Cardiac fibroblast (primary cell): Measurements from ENCODE around the gene DNAJA2.

ENCODE experiments used
- DNase-seq, 2 donors: peaks; one replicate each; pipeline versions ENCODE4 v3.0.0 to v3.0.0-alpha.2; 2010; ENCODE audit warnings: low read depth in 2 of 2
- H3K4me3 ChIP-seq, 2 donors: replicated peaks in 1 of 2; 1 replicate in 1 of 2; 2 replicates in 1 of 2; pipeline ENCODE4 v1.5.1; 2011; ENCODE audit warnings: low read depth in 2 of 2, low read length in 2 of 2, mild to moderate bottlenecking in 2 of 2, moderate library complexity in 1 of 2
- TF ChIP-seq, protein P1 (sequence below): IDR thresholded peaks from one replicate; pipeline ENCODE4 v1.5.1; 2011; ENCODE audit warnings: low read depth, mild to moderate bottlenecking, low read length, inconsistent platforms

The DNAJA2 gene

DNA sequence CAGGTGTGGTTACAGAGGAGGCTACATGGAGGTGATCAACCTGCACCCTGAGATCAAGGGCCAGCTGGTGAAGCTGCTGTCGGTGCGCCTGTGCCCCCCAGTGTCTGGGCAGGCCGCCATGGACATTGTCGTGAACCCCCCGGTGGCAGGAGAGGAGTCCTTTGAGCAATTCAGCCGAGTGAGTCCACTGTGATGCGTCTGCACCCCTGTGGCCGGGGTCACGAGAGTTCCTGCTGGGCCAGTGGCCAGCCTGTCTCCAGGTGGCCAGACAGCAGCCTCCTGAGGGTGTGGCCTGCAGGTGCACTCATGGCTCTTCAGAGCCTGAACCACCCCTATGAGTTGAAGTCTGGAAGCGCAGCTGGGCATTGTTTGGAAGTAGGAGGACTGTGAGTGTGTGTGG is 51.2 kb downstream of the DNAJA2 start:
- H3K4me3 ChIP-seq, result no peak overlapping the region
- TF ChIP-seq, protein P1, sequence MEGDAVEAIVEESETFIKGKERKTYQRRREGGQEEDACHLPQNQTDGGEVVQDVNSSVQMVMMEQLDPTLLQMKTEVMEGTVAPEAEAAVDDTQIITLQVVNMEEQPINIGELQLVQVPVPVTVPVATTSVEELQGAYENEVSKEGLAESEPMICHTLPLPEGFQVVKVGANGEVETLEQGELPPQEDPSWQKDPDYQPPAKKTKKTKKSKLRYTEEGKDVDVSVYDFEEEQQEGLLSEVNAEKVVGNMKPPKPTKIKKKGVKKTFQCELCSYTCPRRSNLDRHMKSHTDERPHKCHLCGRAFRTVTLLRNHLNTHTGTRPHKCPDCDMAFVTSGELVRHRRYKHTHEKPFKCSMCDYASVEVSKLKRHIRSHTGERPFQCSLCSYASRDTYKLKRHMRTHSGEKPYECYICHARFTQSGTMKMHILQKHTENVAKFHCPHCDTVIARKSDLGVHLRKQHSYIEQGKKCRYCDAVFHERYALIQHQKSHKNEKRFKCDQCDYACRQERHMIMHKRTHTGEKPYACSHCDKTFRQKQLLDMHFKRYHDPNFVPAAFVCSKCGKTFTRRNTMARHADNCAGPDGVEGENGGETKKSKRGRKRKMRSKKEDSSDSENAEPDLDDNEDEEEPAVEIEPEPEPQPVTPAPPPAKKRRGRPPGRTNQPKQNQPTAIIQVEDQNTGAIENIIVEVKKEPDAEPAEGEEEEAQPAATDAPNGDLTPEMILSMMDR, result no peak
- no peak for DNase-seq

DNA sequence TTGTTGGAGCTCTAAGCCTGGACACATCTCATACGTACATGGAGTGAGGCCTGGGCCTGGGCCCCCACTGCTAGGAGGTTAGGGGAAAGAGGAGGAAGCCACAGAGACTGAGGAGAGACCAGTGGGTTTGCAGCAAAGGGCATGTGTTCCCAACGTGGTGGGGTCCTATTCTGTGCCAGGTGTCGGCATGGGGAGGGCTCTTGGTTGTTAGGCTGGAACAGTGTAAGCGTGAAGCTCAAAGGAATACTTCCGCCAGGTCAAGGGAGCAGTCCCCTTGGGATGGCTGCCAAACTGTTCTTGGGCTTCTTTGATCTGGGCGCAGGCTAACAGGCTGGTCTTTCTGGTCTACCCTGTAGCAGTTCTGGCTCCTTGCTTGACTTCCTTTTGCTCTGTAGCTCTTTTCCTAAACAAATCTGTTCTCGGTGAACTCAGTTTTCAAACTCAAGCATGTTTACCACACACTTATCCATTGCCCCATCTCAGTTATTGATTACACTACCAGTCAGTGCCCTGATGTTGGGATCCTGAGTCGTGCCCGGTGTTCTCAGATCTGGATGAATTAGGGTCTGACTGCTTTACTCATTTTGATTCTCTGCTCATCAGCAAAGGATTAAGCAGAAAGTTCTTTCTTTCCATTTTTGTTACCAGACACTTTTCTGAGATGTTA is 52.9 kb downstream of the DNAJA2 start:
- no peak for DNase-seq
- TF ChIP-seq, protein P1, result no peak
- no peak overlapping the region for H3K4me3 ChIP-seq

DNA sequence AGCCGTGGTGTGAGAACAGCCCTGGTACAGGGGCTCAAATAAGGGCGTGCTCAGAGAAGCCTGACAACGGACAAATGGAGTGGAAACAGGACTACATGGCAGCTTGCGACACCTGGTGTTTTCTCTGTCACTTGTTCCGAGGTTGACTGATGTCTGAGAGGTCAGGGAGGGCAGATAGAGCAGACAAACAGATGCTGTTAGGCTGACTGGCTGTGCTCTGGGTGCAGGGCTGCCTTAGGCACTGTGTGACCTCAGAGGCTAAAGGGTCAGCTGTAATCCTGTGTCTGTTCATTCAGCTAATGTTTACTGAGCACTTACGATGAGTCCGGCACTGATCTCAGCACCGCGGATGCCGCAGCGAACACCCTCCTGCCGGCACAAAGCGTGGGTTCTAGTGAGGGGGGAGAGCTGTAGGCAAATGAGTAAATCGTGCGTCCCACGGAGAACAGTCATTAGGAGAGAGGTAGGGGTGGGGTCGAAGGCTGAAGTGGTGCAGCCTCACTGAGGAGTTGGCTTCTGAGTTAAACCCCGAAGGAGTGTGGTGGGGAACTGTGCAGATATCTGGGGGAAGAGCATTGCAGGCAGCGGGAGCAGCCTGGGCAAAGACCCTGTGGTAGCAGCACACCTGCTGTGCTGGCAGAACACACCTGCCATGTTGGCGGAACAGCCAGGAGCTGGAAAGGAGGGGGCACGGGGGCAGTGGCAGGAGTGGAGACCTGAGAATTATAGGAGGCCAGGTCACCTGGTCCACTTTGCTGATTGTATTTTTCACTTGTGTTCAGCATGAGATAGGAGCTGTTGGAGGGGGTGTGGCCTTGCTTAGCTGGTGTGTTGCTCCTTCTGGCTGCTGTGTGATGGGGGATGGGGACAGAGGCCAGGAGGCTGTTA is 54.3 kb downstream of the DNAJA2 start:
- no peak for DNase-seq
- TF ChIP-seq, protein P1, result no peak
- no peak overlapping the region for H3K4me3 ChIP-seq

- DNase-seq, result no peak
- H3K4me3 ChIP-seq, result no peak overlapping the region
Observed at GRCh38 chr16:46918400-46918799, 55.1 kb downstream of the DNAJA2 start.

DNA sequence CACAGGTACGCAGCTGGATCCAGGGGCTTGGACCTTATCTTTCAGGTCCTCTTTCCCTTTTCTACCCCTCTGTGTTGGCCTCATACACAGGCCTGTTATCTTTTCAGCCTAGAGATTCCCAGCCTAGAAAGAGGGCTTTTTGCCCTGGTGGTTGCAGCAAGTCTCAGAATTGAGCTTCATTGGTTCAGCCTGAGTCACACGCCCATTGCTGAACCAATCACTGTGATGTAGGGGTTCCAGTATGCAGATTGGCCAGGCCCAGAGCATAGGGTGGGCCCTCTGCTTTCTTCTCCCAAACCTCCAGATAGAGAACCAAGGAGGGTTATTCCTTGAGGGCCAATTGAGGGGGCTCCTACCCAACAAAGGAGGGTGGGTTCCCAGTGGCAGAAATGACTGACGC is 56.5 kb downstream of the DNAJA2 start:
- peak in 1 of 2 donors; percentile 12 for DNase-seq
- TF ChIP-seq, protein P1, result no peak
- no peak overlapping the region for H3K4me3 ChIP-seq

More at GRCh38 chr16:46918400-46918799, 55.1 kb downstream of the DNAJA2 start:
- TF ChIP-seq, protein P1, result no peak

DNA sequence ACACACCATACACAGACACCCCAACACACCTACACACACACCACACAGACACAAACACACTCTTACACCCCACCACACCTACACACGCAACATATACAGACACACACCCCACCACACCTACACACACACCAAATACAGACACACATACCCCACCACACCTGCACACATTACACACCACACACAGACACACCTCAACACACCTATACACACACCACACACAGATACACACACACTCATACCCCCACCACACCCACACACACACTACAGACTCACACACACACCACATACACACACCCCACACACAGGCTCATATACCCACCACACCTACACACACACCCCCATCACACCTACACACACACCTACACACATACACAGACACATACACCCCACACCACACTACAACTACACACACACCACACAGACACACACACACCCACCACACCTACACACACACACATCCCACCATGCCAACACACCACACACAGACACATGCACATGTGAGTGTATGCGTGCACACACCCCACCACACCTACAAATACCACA is 57.9 kb downstream of the DNAJA2 start:
- H3K4me3 ChIP-seq, result no peak overlapping the region
- DNase-seq, result no peak
- TF ChIP-seq, protein P1, result no peak
